DMS 273 (cell line): ENCODE results near the gene RAD9A.

Source experiments
- DNase-seq: peaks from one replicate; lab custom pipeline; 2025; ENCODE audit not compliant: unreplicated experiment; lab: John Stamatoyannopoulos, UW

RAD9A gene

GRCh38 chr11:67373648-67374570, 17.9 kb upstream of the RAD9A start:
- DNase-seq = peak; percentile 68

DNA sequence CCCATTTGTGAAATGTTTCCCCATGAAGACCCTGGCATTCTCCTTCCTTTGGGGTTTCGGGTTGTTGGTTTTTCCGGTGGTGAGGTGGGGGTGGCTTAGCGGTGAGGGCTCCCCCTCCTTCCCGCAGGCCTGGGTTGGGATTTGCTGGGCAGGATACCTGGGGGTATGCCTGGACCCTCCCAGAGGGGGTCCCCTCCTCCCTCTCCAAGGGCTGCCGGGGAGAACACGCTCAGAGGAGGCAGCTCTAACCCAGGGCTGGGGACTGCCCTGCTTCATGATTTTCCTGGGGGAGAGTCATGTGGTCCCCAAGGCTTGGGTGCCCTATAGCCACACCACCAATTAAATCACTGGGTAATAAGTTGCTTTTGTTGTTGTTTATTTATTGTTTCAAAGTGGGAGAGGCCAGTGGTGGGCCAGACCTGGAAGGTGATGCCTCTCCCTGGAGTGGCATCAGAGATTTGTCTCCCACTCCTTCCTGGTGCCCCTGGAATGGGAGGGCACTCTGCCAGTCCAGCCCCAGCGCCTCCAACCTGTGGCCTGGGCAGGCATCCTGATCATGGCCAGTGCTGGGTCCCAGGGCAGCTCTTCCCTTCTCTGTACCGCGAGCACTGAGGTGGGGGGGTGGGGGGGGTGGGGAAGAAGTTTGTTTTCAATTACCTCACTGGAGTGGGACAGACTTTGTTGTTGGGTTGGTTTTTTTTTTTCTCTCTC, 17.1 kb upstream of the RAD9A start:
- no peak for DNase-seq

DNA sequence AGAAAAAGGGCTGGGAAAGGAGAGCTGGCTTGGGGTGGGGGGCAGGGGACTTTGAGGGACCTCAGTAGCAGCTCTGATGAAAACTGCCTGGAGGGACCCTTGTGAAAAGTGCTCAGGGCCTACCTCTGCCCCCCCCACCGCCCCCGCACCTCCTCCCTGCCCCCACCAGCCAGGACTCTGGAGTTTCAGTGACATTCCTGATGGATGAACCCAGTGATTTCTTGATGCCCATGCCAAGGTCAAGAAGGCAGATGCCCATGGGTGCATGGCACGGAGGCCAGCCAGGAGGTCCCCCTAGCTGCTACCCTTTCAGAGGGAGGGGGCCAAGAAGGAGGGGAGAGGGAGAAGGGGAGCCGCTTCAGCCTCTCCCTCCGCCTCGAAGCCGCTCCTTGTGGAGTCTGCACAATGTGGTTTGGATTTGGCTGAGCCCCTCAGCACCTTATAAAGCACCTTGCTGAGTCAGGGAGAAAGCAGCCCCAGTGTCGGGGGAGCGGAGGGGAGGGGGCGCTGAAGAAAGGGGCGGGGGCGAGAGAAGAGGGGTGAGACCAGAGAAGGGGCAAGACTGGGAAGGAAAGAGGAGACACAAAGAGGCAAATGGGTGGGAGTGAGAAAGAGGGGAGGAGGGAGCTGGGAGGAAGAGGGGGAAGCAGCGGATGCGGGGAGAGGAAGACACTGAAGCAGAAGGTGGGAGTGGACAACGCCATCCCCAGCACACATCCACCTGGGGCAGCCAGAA, 16.3 kb upstream of the RAD9A start:
- DNase-seq = no peak

DNA sequence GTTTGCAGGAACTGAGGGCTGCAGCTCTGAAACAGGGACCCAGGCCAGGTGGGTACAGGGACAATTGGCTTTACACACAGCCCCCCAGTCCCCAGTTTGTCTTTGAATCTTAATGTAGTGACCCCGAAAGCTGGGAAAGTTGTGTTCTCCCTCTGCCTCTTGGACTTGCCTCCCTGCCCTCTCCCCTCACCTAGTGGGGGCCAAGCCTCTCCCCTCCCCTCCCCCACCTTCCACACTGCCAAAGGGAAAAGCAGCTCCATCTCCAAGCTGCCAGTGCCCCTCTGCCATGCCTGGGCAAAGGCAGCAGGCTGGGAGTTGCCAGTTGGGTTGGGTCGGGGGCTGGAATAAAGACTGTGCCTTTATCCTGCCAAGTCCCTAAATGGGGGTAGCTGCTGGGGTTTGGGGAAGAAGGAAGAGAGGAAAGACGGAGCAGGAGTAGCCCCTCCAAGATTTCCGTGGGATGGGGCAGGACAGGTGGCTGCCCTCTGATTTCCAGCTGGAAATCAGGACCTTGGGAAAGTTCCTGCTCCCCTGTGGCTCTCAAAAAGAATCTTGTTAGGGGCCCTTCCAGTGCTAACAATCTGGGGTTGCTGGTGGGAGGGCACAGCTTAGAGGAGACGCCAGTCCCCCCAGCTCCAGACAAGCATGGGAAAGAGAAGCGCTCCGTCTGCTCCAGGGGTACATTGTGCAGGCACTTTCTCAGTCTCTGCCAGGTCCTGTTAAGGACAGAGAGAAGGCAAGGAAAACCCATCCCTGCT, 15.5 kb upstream of the RAD9A start:
- DNase-seq = no peak

GRCh38 chr11:67376873-67377808, 14.6 kb upstream of the RAD9A start:
- no peak for DNase-seq

DNA sequence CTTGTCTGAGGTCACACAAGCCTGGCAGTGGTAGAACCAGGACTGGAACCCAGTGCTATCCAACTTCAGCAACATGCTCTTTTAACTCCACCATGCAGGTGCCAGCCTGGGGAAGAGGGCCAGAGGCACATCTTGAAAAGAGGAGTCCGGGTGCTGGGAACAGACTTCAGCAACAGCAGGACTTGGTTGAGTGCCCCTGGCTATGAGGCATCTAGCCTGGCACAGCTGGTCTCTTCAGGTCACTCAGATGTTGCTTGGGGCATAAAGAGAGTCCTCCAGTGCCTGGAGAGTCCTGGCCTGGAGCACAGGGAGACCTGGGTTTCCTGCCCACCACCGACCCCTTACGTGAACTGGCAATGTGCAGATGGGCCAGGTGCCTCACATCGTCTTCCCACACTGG, 13.2 kb upstream of the RAD9A start:
- DNase-seq = no peak

DNA sequence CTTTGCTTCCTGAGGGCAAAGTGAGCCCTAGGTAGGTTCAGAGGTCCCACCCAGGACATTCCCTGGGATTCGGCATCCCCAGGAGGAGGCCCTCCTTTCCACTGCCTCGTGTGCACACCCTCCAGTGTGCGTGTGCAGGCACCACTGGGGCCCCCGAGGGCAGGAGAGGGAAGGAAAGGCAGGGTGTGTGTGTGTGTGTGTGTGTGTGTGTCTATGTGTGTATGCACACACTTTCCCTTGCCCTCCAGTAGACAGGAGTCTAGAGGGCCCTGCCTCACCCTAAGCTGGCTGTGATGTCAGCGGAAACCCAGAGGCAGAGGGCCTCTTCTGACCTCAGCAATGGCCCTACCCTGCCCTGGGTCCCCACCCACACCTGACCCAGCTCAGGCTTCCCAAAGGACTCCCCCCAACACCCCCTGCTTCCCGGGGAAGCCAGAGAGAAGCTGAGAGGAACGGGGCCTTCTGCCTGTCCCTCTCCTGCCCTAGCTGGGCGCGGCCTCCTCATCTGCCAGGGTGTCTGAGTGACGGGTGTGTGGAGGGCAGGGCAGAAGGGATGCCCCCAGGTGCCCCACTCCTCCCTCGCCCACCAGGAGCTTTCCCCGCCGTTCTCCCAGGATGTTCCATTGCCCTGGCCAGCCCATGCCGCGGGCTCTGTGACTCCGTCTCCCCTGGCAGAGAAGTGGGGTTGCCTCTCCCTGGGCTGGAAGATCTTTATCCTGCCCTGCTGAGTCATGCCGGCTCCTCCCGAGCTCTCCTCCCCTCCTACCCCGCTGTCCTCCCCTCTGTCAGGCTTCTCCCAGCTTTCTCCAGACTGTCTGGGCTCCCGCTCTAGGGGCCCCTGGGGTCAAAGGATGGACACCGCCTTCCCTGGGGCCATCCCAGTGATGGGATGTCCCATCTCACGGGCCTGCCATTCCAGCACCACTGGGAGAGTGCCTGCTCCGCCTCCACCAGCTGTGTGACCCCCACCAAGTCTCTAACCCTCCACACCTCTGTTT, 12.4 kb upstream of the RAD9A start:
- no peak for DNase-seq

DNA sequence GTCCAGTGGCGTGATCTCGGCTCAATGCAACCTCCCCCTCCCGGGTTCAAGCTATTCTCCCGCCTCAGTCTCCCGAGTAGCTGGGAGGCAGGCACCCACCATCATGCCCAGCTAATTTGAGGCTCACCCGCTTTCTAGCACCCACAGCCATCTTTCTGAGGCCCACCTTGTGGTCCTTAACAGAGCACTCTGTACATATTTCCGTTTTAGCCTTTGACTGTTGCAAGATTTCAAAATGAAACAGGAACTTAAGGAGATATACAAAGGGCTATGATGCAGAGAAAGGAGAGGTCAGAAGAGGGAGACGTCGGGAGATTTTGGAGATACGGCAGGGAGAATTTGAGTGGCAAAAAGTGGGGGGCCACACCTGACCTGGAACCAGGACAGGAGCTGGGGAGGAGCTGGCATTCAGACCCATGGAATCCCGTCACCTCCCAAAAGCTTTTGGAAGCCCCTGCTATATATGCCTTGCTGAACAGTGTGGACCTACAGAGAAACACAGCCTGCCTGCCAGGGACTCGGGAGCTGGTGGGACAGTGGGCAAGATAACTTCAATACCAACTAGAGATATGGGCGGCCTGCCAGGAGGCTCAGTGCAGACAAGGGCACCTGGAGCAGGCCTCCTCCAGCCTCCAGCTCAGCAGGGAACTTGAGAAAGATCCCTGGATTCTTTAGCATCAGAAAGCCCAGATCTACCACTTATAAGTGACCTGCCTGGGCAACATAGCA, 10.4 kb upstream of the RAD9A start:
- DNase-seq = no peak

DNA sequence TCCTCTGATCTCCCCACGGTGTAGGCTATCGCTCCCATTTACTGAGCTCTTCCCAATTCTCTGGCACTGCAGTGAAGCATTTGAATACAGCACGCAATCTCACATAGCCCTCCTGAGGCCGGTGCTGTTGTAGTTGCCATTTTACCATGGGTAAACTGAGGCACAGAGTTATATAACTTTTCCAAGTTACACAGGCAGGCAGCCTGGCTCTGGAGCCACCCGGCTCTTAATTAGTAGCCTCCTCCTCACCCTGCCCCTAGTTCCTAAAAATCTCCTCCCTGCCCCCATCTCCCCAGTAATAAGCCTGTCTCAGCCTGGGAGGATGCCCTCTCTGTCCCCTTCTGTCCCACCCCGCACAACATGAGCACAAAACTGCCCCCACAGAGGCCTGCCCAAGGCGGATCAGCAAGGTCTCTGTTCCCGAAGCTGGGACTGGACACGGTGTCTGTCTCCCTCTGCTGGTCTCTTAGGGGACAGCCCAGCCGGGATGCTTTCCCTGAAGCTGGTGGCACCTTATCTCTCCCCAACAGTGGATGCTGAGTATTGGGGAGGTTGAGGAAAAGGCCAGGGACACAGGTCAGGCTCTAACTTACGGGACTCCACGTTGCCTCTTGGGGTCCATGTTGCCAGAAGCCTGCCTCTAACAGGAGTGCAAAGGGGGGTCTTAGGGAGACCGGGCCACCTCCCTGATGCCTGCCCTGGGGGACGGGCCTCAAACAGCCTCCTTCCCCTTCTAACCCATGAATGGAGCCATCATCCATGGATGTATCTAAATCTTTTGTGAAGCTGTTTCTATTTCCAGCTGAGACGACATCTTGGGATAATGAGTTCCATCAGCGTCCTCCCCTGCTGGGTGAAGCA, 9.3 kb upstream of the RAD9A start:
- peak; percentile 79 for DNase-seq

- DNase-seq = peak; percentile 57
These were observed 6.9 kb upstream of the RAD9A start for GRCh38 chr11:67384851-67385366.

- no peak for DNase-seq
These were observed 4.7 kb upstream of the RAD9A start for GRCh38 chr11:67387069-67387468.

DNA sequence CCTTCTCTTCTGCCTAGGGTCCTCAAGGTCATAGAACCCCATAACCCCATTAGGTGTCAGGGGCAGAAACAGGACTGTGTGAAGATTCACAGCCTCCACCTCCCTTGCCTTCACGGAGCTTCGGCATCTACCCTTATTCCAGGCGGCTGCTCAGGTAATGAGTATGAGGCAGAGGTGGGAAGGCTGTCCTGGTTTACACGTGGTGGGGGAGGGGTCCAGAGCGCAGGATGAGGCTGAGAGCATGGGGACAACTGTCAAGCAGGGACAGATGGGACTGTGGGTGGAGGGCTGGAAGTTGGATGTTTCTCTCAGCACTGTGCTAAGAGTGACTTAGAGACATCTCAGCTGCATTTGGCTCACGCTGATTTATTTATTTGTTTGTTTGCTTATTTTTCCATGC, 4.3 kb upstream of the RAD9A start:
- no peak for DNase-seq

- DNase-seq = peak; percentile 53
These were observed 2.3 kb upstream of the RAD9A start for GRCh38 chr11:67389477-67389876.

DNA sequence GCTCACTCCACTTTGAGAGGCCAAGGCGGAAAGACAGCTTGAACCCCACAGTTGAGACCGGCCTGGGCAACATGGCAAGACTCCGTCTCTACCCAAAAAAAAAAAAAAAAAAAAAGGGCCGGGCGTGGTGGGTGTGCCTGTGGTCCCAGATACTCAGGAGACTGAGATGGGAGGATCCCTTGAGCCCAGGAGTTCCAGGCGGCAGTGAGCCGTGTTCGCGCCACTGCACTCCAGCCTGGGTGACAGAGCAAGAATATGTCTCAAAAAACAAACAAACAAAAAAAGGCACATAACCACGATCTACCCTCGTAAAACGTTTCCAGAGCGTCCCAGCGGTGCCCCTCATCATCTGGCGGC, 861 bp upstream of the RAD9A start:
- no peak for DNase-seq

- peak; percentile 52 for DNase-seq
These were observed 463 bp downstream of the RAD9A start for GRCh38 chr11:67392183-67392715.

DNA sequence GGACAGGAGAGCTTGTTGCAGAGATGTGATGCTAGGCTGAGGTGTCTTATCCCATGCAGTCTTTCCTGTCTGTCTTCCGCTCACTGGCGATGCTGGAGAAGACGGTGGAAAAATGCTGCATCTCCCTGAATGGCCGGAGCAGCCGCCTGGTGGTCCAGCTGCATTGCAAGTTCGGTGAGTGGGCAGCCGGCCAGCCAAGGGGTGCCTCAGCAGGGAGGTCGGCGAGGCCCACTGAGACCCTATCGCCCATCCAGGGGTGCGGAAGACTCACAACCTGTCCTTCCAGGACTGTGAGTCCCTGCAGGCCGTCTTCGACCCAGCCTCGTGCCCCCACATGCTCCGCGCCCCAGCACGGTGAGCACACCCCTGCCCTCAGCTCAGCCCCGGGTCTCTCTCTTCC, 1.7 kb downstream of the RAD9A start:
- DNase-seq = no peak

- no peak for DNase-seq
These were observed 2.2 kb downstream of the RAD9A start for GRCh38 chr11:67393990-67394389.
